DMS53 (cell line): Measurements from ENCODE around the gene LMAN2.
"Not testable (repeated sequence)": the region's sequence is repeated elsewhere in the genome, so short reads cannot be mapped to it uniquely, and the experiment has no call there.

Experiments
- DNase-seq: peaks from one replicate; lab custom pipeline; 2025; lab: John Stamatoyannopoulos, UW

LMAN2 gene

DNA sequence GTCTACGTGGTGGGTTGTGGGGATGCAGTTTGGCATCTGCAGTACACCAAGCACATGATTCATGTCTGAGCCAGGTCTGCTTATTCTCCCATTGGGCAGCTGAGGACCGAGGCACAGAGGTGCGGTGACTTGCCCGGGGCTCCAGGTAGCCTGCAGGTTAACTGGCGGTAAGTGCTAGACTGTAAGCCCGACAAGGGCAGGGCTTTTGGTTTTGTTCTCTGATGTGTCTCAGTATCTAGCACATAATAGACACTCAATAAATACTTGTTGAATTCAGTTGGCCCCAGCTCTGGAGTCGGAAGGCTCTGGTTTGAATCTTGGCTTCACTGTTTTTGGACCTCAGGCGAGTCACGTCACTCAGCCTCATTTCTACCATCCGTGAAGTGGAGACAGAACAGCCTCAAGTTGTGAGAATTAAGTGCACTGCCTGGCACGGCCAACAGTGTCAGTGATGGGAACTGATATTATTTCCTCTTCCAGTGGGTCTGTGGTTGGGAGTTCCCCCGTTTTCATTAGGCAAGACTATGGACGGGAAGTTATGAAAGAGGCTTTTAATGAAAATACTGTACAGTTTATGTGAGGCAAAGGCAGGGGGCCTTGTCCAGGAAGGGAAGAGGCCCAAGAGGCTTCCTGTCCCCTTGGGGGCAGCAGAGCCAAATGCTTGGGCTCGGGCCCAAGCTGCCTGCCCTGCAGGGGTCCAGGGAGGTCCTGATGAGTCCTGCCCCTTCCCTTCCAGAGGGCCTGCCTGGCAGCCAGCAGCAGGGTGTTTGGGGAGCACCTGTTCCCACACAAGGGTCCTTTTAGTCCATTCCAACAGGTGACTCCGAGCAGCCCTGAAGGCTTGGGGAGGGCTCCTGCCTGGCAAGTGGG is 44.6 kb downstream of the LMAN2 start:
- DNase-seq: no peak

DNA sequence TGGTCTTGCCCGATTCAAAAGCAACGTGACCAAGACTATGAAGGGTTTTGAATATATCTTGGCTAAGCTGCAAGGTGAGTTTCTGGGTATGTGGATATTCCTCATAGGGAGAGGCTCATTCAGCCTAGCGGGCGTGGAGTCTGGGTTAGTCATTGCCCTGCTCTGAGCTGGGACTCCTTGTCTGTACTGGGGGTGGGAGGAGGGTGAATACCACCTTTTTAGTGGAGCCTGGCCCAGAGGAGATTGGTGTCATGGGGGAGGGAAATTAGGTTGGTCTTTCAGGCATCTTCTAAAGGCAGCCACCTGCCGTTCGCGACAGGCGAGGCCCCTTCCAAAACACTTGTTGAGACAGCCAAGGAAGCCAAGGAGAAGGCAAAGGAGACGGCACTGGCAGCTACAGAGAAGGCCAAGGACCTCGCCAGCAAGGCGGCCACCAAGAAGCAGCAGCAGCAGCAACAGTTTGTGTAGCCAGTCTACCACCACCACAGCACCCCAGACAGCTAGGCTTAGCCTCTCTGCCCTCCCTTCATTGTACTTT is 45.3 kb downstream of the LMAN2 start:
- DNase-seq: not testable (repeated sequence)

- peak; percentile 71 for DNase-seq
Observed at GRCh38 chr5:177304392-177305119, 46.9 kb downstream of the LMAN2 start.

- peak; percentile 61 for DNase-seq
Observed at GRCh38 chr5:177303925-177304391, 47.5 kb downstream of the LMAN2 start.

- DNase-seq: peak; percentile 95
Observed at GRCh38 chr5:177303121-177303924, 48.1 kb downstream of the LMAN2 start, which contains the start of the genes PRELID1 and RAB24. PRELID1 (plus strand) TSS chr5:177303799; CDS start chr5:177303986, 187 bp downstream. RAB24 (minus strand) TSS chr5:177303719; CDS start chr5:177303288, 431 bp downstream.

DNA sequence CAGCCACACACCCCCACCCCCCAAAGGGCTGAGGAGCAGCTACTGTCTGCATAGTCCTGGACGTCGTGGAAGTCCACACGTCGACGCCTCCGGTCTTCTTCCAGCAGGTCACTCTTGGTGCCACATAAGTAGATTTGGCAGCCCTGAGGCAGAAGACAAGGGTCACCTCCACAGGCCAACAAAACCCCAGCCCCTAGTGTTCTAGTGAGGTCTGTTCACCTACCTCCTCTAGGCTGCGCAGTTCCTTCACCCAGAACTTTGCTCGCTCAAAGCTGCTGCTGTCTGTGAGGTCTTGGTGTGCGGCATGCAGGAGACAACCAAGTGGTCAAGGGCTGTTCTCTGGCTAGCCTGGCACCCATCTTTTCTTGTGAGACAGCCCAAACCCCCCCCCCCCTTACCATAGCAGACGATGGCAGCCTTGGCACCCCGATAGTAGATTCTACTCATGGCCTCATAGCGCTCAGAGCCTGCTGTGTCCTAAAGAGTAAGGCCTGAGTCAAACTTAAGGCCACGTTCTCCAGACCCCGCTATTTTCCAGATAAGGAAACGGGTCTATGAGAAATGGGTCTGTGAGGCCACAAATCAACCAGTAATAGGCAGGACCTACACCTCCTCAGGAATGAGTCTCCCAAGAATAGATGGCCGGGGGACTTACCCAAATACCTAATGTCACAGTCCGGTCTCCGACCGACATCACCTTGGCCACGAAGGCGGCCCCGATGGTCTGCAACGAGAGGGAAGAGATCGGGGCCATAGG is 48.9 kb downstream of the LMAN2 start:
- peak; percentile 52 for DNase-seq

- DNase-seq: peak; percentile 99
Observed at GRCh38 chr5:177301503-177302165, 49.8 kb downstream of the LMAN2 start.

DNA sequence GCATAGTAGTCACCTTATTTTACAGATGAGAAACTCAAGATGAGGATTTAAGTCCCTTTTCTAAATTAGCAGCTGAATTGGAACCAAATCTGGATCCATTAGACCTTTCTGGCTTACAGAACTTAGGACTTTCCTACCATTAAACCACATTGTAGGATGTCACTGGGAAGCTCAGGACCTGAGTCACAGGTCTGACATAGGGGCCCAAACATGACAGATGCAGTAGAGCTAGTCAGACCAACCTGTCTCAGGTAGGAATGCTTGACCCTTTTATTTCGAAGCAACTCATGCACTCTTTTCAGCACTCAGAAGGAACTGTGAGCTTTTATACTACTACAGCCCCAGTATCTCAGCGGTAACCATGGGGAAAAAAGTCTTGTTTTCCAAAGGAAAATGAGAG is 50.5 kb downstream of the LMAN2 start:
- DNase-seq: no peak

GRCh38 chr5:177300236-177300880 is 51.1 kb downstream of the LMAN2 start:
- DNase-seq: peak; percentile 47

- DNase-seq: no peak
Observed at GRCh38 chr5:177299697-177300096, 51.8 kb downstream of the LMAN2 start.

DNA sequence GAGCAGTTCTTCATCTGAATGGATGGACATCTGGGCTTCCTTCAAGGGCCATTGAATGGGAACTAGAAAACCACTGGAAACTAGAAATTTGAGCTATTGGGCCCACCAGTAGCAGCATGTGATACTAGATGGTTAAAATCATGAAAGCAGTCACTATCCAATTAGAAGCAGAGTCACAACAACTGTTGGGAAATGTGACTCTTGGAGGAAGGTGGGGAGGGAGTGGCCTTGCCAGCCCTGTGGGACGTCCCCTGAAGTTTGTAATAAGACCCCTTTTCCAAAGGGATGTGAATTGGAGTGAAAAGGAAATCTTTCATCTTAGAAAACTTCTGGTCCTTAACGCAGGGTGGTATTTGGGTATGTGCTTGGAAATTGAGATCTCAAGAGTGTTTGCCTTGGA is 53.5 kb downstream of the LMAN2 start:
- no peak for DNase-seq

GRCh38 chr5:177296581-177296980 is 54.9 kb downstream of the LMAN2 start:
- DNase-seq: peak; percentile 21

DNA sequence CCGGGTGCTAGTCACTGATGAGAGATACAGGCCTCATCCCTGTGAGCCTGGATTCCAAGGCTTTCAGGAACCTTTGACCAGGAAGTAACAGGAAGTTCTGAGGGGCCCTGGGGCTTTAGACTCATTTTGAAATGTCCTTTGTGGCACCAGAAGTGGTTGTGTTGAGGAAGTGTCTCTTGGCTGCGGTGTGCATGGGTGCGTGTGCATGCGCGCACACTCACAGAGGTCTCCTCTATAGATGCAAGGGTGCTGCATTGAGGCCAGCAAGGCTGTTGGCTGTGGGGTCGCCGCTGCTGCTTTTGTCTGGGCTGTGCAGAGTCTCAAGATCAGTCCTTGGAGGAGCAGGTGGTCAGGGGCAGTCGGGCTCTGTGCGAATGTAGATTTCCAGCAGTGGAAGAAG is 55.5 kb downstream of the LMAN2 start:
- DNase-seq: no peak

DNA sequence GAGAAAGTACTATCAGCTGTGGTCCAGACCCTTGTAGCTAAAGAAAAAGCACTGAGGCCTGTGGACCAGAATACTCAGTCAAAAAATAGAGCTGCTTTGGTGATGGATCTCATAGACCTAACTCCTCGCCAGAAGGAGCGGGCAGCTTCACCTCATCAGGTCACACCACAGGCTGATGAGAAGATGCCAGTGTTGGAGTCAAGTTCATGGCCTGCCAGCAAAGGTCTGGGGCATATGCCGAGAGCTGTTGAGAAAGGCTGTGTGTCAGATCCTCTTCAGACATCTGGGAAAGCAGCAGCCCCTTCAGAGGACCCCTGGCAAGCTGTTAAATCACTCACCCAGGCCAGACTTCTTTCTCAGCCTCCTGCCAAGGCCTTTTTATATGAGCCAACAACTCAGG is 56.8 kb downstream of the LMAN2 start:
- DNase-seq: no peak

- DNase-seq: no peak
Observed at GRCh38 chr5:177293819-177294581, 57.5 kb downstream of the LMAN2 start.

GRCh38 chr5:177291735-177292134 is 59.7 kb downstream of the LMAN2 start:
- no peak for DNase-seq

- DNase-seq: no peak
Observed at GRCh38 chr5:177290816-177291596, 60.5 kb downstream of the LMAN2 start.

- DNase-seq: no peak
Observed at GRCh38 chr5:177288191-177288590, 63.3 kb downstream of the LMAN2 start.
